Measurements from ENCODE around the gene CCDC15. TPM values are rescaled to one million over a fixed set of nuclear protein-coding genes. Genes with fewer than 3 reads are reported as not detected.
"Not testable (repeated sequence)": the region's sequence is repeated elsewhere in the genome, so short reads cannot be mapped to it uniquely, and the experiment has no call there.

The CCDC15 gene
- total RNA-seq, 2 experiments from 2014 or later = 9.2 to 9.7 TPM

DNA sequence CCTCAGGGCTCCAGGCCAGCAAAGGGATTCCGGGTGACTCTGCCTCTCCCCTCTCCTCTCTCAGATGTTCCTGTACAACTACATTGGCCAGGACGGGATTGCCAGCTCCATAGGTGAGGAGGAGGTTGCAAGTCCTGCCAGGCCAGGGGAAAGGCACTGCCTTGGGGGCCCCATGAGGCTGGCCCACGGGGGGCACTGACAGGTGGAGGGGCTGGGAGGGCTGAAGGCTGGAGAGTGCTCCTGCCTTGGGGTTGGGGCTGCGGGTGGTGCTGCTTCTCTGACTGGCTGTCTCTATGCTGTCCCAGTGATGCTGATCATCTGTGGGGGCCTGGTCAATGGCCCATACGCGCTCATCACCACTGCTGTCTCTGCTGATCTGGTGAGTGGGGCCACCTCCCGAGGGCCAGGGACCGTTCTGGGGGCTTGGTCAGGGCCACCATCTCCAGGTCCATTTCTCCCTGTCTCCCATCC is 130.8 kb downstream of the CCDC15 start:
- no peak for DNase-seq
- Mint-ChIP-seq H3K9me3 (no peaks in the 10 kb centered on the region), H3K4me1 (no peaks in the 10 kb centered on the region), H3K27ac (no peak overlapping the region), H3K36me3 (ENCODE audit: low read depth) (no peaks in the 10 kb centered on the region), H3K27me3 (no peaks in the 10 kb centered on the region), H3K4me3 (no peak overlapping the region)
- POLR2A ChIA-PET = no interaction called here
- CTCF ChIA-PET = no interaction called here

DNA sequence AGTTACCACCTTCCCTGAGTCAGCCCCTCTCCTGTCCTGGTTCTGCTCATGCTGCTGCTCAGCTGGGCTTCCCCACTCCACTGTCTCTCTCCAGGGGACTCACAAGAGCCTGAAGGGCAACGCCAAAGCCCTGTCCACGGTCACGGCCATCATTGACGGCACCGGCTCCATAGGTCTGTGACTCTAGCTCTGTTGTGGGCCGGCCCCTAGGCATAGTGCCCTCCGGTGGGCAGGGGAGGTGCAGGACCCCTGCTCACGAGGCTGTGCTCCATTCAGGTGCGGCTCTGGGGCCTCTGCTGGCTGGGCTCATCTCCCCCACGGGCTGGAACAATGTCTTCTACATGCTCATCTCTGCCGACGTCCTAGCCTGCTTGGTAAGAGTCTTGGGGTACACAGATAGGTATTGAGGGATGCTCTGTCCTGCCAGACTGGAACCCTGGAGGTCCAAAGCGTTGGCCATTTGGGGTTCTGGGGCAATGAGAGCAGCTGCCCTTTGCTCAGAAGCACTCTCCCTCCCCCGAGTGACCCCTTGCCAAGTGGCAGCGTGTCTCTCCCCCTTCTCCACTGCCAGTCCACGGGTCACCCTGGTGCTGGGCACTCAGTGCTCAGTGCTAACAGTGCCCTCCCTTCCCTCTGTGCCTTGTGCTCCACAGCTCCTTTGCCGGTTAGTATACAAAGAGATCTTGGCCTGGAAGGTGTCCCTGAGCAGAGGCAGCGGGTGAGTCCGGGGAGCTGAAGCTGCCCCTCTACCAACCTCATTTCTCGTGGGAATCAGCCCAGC is 131.5 kb downstream of the CCDC15 start:
- Mint-ChIP-seq H3K27ac (no peak overlapping the region), H3K4me3 (no peak overlapping the region), H3K36me3 (ENCODE audit: low read depth) (no peaks in the 10 kb centered on the region), H3K4me1 (no peaks in the 10 kb centered on the region), H3K9me3 (no peaks in the 10 kb centered on the region), H3K27me3 (no peaks in the 10 kb centered on the region)
- POLR2A ChIA-PET = no interaction called here
- no peak for DNase-seq
- CTCF ChIA-PET = no interaction called here

DNA sequence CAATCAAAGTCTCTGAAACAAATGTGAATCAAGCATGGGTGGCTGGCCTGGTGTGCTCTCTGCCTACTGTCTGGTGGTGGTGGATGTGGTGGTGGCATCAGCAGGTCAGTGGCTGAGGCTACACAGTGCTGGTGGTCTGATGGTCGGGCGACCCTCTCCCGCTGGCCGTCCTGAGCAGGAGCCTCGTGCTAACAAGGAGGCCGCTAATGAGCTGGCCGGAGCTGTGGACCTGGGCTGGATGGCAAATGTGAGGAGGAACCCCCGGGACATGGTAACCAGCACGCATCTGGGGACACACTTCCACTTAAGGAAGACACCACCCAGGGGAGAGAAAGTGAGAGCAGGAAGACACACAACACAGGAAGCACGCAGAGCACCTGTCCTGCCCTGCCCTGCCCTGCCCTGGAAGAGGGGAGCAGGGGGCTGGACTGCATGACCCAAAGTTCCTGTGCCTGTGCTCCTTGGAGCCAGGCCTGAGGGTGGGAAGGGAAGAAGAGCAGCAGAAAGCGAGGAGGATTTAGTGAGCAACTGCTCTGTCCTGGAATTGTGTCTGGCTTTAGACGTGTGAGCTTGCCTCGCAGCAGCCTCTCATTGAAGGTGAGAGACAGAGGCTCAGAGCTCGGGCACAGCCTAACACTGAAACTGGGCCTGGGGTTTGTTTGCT is 132.8 kb downstream of the CCDC15 start:
- CTCF ChIA-PET = no interaction called here

DNA sequence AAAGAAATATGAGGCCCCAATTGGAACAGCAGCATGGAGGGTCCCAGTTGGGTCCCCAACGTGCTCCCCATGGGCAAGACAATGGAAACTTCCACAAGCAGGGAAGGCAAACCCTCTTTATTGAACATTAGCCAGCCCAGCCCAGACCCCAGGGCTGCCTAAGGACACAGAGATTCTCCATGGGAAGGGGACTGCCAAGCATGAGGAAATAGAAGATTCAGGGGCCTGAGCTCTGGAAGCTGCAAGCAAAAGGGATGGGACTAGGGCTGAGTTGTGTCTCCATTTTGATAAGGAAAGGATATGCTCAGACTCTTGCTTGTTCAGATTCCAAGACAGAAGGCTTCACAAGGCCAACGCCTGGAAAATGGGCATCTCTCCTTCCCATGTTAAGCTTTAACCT is 134.1 kb downstream of the CCDC15 start:
- Mint-ChIP-seq H3K27ac (no peak overlapping the region), H3K9me3 (no peaks in the 10 kb centered on the region), H3K27me3 (no peaks in the 10 kb centered on the region), H3K4me1 (no peaks in the 10 kb centered on the region), H3K4me3 (no peak overlapping the region), H3K36me3 (ENCODE audit: low read depth) (no peaks in the 10 kb centered on the region)
- ChIA-PET CTCF (interaction anchor here (1.0 to 1.7 kb wide), 2 partner anchors 10 to 362 kb away, joined by 3 to 5 read pairs; no protein-coding TSS in a partner anchor), POLR2A (no interaction called here)
- DNase-seq = no peak

More for the DNA sequence above, 132.8 kb downstream of the CCDC15 start:
- DNase-seq = no peak
- Mint-ChIP-seq H3K9me3 (no peaks in the 10 kb centered on the region), H3K27ac (no peak overlapping the region), H3K27me3 (no peaks in the 10 kb centered on the region), H3K36me3 (ENCODE audit: low read depth) (no peaks in the 10 kb centered on the region), H3K4me1 (no peaks in the 10 kb centered on the region), H3K4me3 (no peak overlapping the region)
- POLR2A ChIA-PET = no interaction called here

DNA sequence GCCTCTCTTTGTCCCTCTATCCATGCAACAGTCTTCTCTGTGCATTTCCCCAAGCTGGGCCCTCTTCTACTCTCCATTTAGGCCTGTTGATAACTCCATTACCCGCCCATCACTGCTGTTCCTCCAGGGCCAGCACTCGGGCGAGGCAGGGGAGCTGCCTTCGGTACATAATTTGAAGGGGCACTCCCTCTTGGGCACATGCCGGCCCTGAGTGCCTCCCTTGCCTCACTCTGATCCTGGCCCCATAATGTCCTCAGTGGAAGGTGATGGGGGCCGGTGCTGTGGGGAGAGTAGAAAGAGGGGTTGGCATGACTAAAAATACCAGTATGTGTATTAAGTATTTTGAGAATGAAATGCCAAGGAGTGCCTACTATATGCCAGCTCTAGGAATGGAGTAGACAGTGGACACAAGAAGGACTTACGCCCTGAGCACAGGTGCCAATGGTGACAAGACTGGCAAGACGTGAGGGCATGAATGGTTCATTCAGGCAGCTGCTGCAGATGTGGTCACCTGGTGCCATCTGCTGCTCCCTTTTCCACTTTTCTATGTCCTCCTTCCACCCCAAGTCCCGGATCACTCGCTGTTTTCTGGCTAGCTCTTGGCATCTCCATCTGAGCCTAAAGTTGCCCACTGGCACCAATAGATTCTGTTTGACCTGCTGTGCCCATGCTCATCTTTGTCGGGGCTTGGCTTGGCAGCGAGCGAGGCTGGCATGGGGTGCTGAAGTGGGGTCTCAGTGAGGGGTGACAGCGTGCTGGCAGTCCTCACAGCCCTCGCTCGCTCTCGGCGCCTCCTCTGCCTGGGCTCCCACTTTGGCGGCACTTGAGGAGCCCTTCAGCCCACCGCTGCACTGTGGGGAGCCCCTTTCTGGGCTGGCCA is 134.8 kb downstream of the CCDC15 start:
- DNase-seq = no peak
- no peaks in the 10 kb centered on the region for H3K9me3 Mint-ChIP-seq
- H3K27me3 Mint-ChIP-seq = no peaks in the 10 kb centered on the region
- H3K27ac Mint-ChIP-seq = no peak overlapping the region
- POLR2A ChIA-PET = no interaction called here
- H3K36me3 Mint-ChIP-seq (ENCODE audit: low read depth) = no peaks in the 10 kb centered on the region
- H3K4me3 Mint-ChIP-seq = no peak overlapping the region
- H3K4me1 Mint-ChIP-seq = no peaks in the 10 kb centered on the region
- CTCF ChIA-PET = interaction anchor here (1.0 to 1.7 kb wide), 2 partner anchors 11 to 362 kb away, joined by 3 to 5 read pairs; no protein-coding TSS in a partner anchor

DNA sequence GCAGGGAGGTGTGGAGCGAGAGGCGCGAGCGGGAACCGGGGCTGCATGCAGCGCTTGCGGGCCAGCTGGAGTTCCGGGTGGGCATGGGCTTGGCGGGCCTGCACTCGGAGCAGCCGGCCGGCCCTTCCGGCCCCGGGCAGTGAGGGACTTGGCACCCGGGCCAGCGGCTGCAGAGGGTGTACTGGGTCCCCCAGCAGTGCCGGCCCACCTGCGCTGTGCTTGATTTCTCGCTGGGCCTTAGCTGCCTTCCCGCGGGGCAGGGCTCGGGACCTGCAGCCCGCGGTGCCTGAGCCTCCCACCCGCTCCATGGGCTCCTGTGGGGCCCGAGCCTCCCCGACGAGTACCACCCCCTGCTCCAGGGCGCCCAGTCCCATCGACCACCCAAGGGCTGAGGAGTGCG is 135.5 kb downstream of the CCDC15 start:
- H3K9me3 Mint-ChIP-seq; DNase-seq; H3K27me3 Mint-ChIP-seq; H3K4me1 Mint-ChIP-seq; H3K27ac Mint-ChIP-seq; POLR2A ChIA-PET; H3K36me3 Mint-ChIP-seq (ENCODE audit: low read depth); H3K4me3 Mint-ChIP-seq: not testable (repeated sequence)
- CTCF ChIA-PET = interaction anchor here (2.6 kb wide), 1 partner anchor 51 kb away, joined by 21 read pairs; no protein-coding TSS in a partner anchor

DNA sequence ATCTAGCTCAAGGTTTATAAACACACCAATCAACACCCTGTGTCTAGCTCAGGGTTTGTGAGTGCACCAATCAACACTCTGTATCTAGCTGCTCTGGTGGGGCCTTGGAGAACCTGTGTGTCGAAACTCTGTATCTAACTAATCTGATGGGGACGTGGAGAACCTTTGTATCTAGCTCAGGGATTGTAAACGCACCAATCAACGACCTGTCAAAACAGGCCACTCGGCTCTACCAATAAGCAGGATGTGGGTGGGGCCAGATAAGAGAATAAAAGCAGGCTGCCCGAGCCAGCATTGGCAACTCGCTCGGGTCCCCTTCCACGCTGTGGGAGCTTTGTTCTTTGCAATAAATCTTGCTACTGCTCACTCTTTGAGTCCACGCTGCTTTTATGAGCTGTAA is 136.1 kb downstream of the CCDC15 start:
- CTCF ChIA-PET = interaction anchor here (1.4 to 4.3 kb wide), 6 partner anchors 13 to 51 kb away, joined by 4 to 27 read pairs (median 8); partner anchors contain the start of gene TMEM218
- H3K4me3 Mint-ChIP-seq; POLR2A ChIA-PET; DNase-seq; H3K27me3 Mint-ChIP-seq; H3K4me1 Mint-ChIP-seq; H3K9me3 Mint-ChIP-seq; H3K36me3 Mint-ChIP-seq (ENCODE audit: low read depth); H3K27ac Mint-ChIP-seq: not testable (repeated sequence)

DNA sequence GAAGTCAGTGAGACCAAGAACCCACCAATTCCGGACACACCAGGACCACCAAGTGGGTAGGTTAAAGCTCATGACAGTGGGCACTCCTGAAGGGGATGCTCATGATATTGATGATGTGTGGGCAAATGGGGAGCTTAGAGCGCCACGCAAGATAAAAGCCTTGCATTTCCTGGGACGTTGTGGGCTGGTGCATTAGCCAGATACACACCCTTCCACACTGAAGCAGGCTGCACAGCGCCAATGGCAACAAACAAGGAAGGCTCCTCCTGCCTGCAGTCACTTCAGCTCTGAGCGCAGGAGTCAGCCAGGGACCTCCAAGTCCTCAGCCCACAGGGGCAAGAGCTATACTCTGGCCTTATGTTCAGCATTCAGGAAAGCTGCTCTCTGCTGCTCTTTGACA is 136.8 kb downstream of the CCDC15 start:
- no peak for DNase-seq
- no peaks in the 10 kb centered on the region for H3K4me1 Mint-ChIP-seq
- no peaks in the 10 kb centered on the region for H3K27me3 Mint-ChIP-seq
- no peak overlapping the region for H3K4me3 Mint-ChIP-seq
- H3K9me3 Mint-ChIP-seq = no peaks in the 10 kb centered on the region
- ChIA-PET POLR2A (interaction anchor here (1.0 to 1.5 kb wide), 2 partner anchors 21 to 51 kb away, joined by 3 to 5 read pairs; partner anchors contain the start of gene TMEM218), CTCF (interaction anchor here (0.6 to 4.3 kb wide), 8 partner anchors 13 to 75 kb away, joined by 3 to 27 read pairs (median 7); partner anchors contain the start of gene TMEM218)
- H3K36me3 Mint-ChIP-seq (ENCODE audit: low read depth) = no peaks in the 10 kb centered on the region
- no peak overlapping the region for H3K27ac Mint-ChIP-seq

Other genes starting within 250 kb of the CCDC15 start
- gene NRGN, start 214.3 kb upstream of the CCDC15 start, total RNA-seq = 1 to 10 TPM; 7.3 to 8.4 TPM
- under 1 TPM; 0.38 to 0.55 TPM for gene VSIG2, start 201.9 kb upstream of the CCDC15 start, total RNA-seq
- 1 to 10 TPM; 1.0 to 1.6 TPM for gene ESAM, start 191.9 kb upstream of the CCDC15 start, total RNA-seq
- gene MSANTD2, start 153.8 kb upstream of the CCDC15 start, total RNA-seq = 10 to 100 TPM in 1 of 2 experiments, 1 to 10 TPM in 1; 9.4 to 10.4 TPM
- gene ROBO3, start 88.8 kb upstream of the CCDC15 start, total RNA-seq = 1 to 10 TPM; 7.9 to 8.5 TPM
- not detected for gene ROBO4, start 56.3 kb upstream of the CCDC15 start, total RNA-seq
- gene HEPN1, start 35.0 kb upstream of the CCDC15 start, total RNA-seq = not detected
- gene HEPACAM, start 18.2 kb upstream of the CCDC15 start, total RNA-seq = not detected
- 1 to 10 TPM; 2.2 to 2.6 TPM for gene SLC37A2, start 109.1 kb downstream of the CCDC15 start, total RNA-seq
- gene TMEM218, start 157.4 kb downstream of the CCDC15 start, total RNA-seq = 10 to 100 TPM; 13.7 to 15.6 TPM
- gene PKNOX2, start 210.5 kb downstream of the CCDC15 start, total RNA-seq = not detected